K562 treated with DMSO at 1 percent for 48 hours (cell line): ENCODE data around the gene MYL4. TPM values are rescaled to one million over a fixed set of nuclear protein-coding genes. Genes with fewer than 3 reads are reported as not detected.

ENCODE experiments used
- total RNA-seq: library from RNA; unstranded; fragments of 300-600 nt; gene quantifications from 2 replicates; pipeline ENCODE4 v1.2.3, GENCODE V29; 2022; ENCODE audit warnings: low replicate concordance; ENCODE audit errors: extremely low read depth

MYL4 gene
- total RNA-seq, result not detected in 2 replicates

GRCh38 chr17:47208744-47209488 is at the start of gene MYL4:
Gene MYL4 (plus strand): TSS chr17:47209348. CDS start chr17:47209423, 75 bp downstream.

GRCh38 chr17:47188876-47189731 is 20.0 kb upstream of the MYL4 start, which contains the start of gene CDC27:
Gene CDC27 (minus strand): TSS chr17:47189295. CDS start chr17:47189172, 123 bp downstream.

GRCh38 chr17:47253541-47254402 is 44.6 kb downstream of the MYL4 start, which contains the start of gene ITGB3:
Gene ITGB3 (plus strand): TSS chr17:47253827. CDS start chr17:47253862, 35 bp downstream.

Other genes with a start within 250 kb of the MYL4 start
- gene RPRML, start 230.1 kb upstream of the MYL4 start, total RNA-seq, result not detected in 2 replicates
- gene CDC27, start 20.1 kb upstream of the MYL4 start, total RNA-seq, result not detected in 2 replicates
- gene ITGB3, start 44.5 kb downstream of the MYL4 start, total RNA-seq, result not detected in 2 replicates
- not detected in 2 replicates for gene EFCAB13, start 114.6 kb downstream of the MYL4 start, total RNA-seq